Keratinocyte (primary cell): ENCODE data around the gene PRSS8. TPM values are rescaled to one million over a fixed set of nuclear protein-coding genes. Genes with fewer than 3 reads are reported as not detected.
"Not testable (repeated sequence)": the region's sequence is repeated elsewhere in the genome, so short reads cannot be mapped to it uniquely, and the experiment has no call there.

ENCODE experiments used
- DNase-seq: peaks from one replicate; pipeline ENCODE4 v3.0.0-alpha.2; 2011; ENCODE audit warnings: low read depth, missing footprints, low spot score
- FAIRE-seq: peaks from 2 replicates; lab custom pipeline; 2011; peaks lifted over from hg19 to GRCh38; lab: Jason Lieb, UNC
- H2AFZ ChIP-seq: 2 replicates; pipeline ENCODE4 v1.6.0; 2012; ENCODE audit warnings: low read length, control low read depth, inconsistent platforms; ENCODE audit not compliant: control insufficient read depth
- H3K27ac ChIP-seq: 2 replicates; pipeline ENCODE4 v1.5.1; 2011; ENCODE audit warnings: low read length; ENCODE audit not compliant: control insufficient read depth, insufficient read depth
- H3K27me3 ChIP-seq: 3 replicates; pipeline ENCODE4 v1.6.0; 2011; ENCODE audit warnings: low read length; ENCODE audit not compliant: control insufficient read depth, insufficient read depth; ENCODE audit errors: extremely low read depth
- H3K36me3 ChIP-seq, 2 experiments: 2 replicates in 1 of 2; 3 replicates in 1 of 2; pipeline ENCODE4 v1.5.1; 2011; ENCODE audit warnings: low read length in 2 of 2, mild to moderate bottlenecking in 1 of 2; ENCODE audit not compliant: control insufficient read depth in 2 of 2, insufficient read depth in 2 of 2; ENCODE audit errors: extremely low read depth in 1 of 2
- H3K4me1 ChIP-seq: 3 replicates; pipeline ENCODE4 v1.5.1; 2011; ENCODE audit warnings: low read length; ENCODE audit not compliant: control insufficient read depth, insufficient read depth; ENCODE audit errors: extremely low read depth
- H3K4me2 ChIP-seq: 3 replicates; pipeline ENCODE4 v1.6.0; 2011; ENCODE audit warnings: low read depth, low read length; ENCODE audit not compliant: control insufficient read depth, insufficient read depth; ENCODE audit errors: extremely low read depth
- H3K4me3 ChIP-seq, 3 experiments: fragments of 200-600 bp in 1 of 3; sonication (generic) in 1 of 3; 2 replicates in 2 of 3; 3 replicates in 1 of 3; pipeline ENCODE4 v1.5.1; 2011 to 2016; ENCODE audit warnings: low read length in 3 of 3, mild to moderate bottlenecking in 3 of 3, control low read depth in 2 of 3, inconsistent platforms in 1 of 3, low read depth in 1 of 3, mixed read lengths in 1 of 3, mixed run types in 1 of 3, moderate library complexity in 1 of 3; ENCODE audit not compliant: control insufficient read depth in 2 of 3, insufficient read depth in 2 of 3; ENCODE audit errors: extremely low read depth in 1 of 3
- H3K79me2 ChIP-seq: 2 replicates; pipeline ENCODE4 v1.6.0; 2012; ENCODE audit warnings: low read length; ENCODE audit not compliant: control insufficient read depth, insufficient read depth
- H3K9ac ChIP-seq: 3 replicates; pipeline ENCODE4 v1.6.0; 2011; ENCODE audit warnings: low read length; ENCODE audit not compliant: control insufficient read depth, insufficient read depth; ENCODE audit errors: extremely low read depth
- H3K9me1 ChIP-seq: 3 replicates; pipeline ENCODE4 v1.6.0; 2011; ENCODE audit warnings: low read length; ENCODE audit not compliant: control insufficient read depth, insufficient read depth; ENCODE audit errors: extremely low read depth
- H3K9me3 ChIP-seq: 2 replicates; pipeline ENCODE4 v1.5.1; 2012; ENCODE audit warnings: low read depth, low read length; ENCODE audit not compliant: control insufficient read depth
- H4K20me1 ChIP-seq: 3 replicates; pipeline ENCODE4 v1.6.0; 2011; ENCODE audit warnings: low read length; ENCODE audit not compliant: control insufficient read depth, insufficient read depth; ENCODE audit errors: extremely low read depth
- CTCF ChIP-seq, 3 experiments: IDR thresholded peaks in 1 of 3; conservative IDR thresholded peaks in 1 of 3; optimal IDR thresholded peaks in 1 of 3; 2 replicates in 2 of 3; 3 replicates in 1 of 3; pipeline versions ENCODE3 to v1.5.1; 2011; ENCODE audit warnings: low read length in 3 of 3, mild to moderate bottlenecking in 3 of 3, moderate library complexity in 2 of 3, control low read depth in 1 of 3, inconsistent platforms in 1 of 3; ENCODE audit not compliant: insufficient read depth in 2 of 3; ENCODE audit errors: extremely low read depth in 1 of 3
- EZH2 ChIP-seq: IDR thresholded peaks from one replicate; pipeline ENCODE4 v1.6.1; 2012; ENCODE audit warnings: inconsistent platforms, mild to moderate bottlenecking, low read length, moderate library complexity
- dilution Hi-C: fragments of 300-500 bp; cut with MboI; formaldehyde crosslinking; loops from one replicate; pipeline ENCODE4 v1.7.0; 2020; ENCODE audit warnings: low sequenced_read_pairs; ENCODE audit not compliant: extremely low pct_ligation_motif_present
- polyA plus RNA-seq, 5 experiments: library from polyadenylated mRNA; depleted of rRNA in 3 of 5; stranded (reverse) in 3 of 5; stranded (forward) in 1 of 5; unstranded in 1 of 5; fragments of >200 nt; gene quantifications; 1 replicate in 1 of 5; 2 replicates in 3 of 5; 3 replicates in 1 of 5; pipeline versions ENCODE4 v1.2.1 to v1.2.3, GENCODE V29; 2011 to 2012; ENCODE audit warnings: missing spikeins in 2 of 5, low read depth in 1 of 5, low replicate concordance in 1 of 5

PRSS8 gene
- polyA plus RNA-seq, 1 donor (not counting 4 experiments of a cell fraction or from before 2014, with no cell fraction given): 31.2 TPM

GRCh38 chr16:31105677-31106213 lies 29.8 kb downstream of the PRSS8 start:
- Histone ChIP-seq H3K4me1 (peaks cover 5% of the 10 kb centered on the region), H3K27me3 (no peaks in the 10 kb centered on the region), H4K20me1 (no peaks in the 10 kb centered on the region), H3K36me3 (peaks cover 5 to 11% of the 10 kb centered on the region in 2 experiments), H3K9me3 (no peaks in the 10 kb centered on the region), H3K9ac (no peak overlapping the region), H3K4me2 (peak overlapping the region; percentile 41), H3K79me2 (peaks cover 15% of the 10 kb centered on the region), H3K27ac (no peak overlapping the region), H3K4me3 (no peak overlapping the region), H3K9me1 (no peaks in the 10 kb centered on the region), H2AFZ (peak overlapping the region; percentile 79)
- TF ChIP-seq EZH2 (no peak), CTCF (optimal IDR thresholded peaks at IDR 0.05 in 1 of 3, IDR thresholded peaks at IDR 0.05 in 1 of 3, conservative IDR thresholded peaks at IDR 0.05 in 1 of 3; ENCODE audit: extremely low read depth in 1 of 3, insufficient read depth in 2 of 3, low read length in 3 of 3) (peak; percentile 62 to 85 (median 84))
- DNase-seq (no peak), FAIRE-seq (no peak)
- dilution Hi-C loops: no loop called here

DNA sequence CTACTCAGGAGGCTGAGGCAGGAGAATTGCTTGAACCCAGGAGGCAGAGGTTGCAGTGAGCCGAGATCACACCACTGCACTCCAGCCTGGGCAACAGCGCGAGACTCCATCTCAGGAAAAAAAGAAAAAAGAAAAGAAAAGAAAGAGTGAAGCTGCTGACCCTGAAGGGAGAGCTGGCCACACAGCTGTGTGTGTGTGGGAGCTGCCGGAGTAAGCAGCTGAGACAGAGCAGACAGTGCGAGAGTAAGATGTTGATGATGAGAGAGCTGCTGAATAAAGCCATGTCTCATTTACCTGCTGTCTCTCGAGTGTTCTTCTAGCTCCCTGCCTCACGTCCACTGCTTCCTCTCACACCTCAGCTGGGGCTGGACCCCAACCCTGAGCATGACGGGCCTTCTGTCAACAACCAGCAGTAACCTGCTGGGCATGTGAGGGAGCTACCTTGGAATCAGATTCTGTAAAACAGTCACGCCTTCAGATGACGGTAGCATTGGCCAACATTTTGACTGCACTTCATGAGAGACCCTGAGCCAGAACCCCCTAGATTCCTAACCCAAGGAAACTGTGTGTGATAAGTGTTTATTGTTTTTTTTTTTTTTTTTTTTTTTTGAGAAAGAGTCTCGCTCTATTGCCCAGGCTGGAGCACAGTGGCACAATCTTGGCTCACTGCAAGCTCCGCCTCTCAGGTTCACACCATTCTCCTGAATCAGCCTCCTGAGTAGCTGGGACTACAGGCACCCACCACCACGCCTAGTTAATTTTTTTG lies 34.5 kb downstream of the PRSS8 start:
- H3K4me1 ChIP-seq, H3K9me1 ChIP-seq, H3K79me2 ChIP-seq, H3K27me3 ChIP-seq, H3K4me3 ChIP-seq, H3K9ac ChIP-seq, FAIRE-seq, dilution Hi-C loops, H4K20me1 ChIP-seq, H3K4me2 ChIP-seq, H2AFZ ChIP-seq, H3K9me3 ChIP-seq, DNase-seq, H3K36me3 ChIP-seq, H3K27ac ChIP-seq: not testable (repeated sequence)
